Chondrocyte (in vitro differentiated cells): ENCODE data around the gene EXD2. TPM values are rescaled to one million over a fixed set of nuclear protein-coding genes. Genes with fewer than 3 reads are reported as not detected.

ENCODE experiments used
- DNase-seq: peaks from one replicate; pipeline ENCODE4 v3.0.0; 2021; ENCODE audit warnings: mixed read lengths, low spot score
- H3K27ac Mint-ChIP-seq: one replicate; pipeline ENCODE4 v1.8.0; 2021; ENCODE audit warnings: mild to moderate bottlenecking, moderate library complexity, mixed read lengths; ENCODE audit not compliant: unreplicated experiment
- H3K27me3 Mint-ChIP-seq: 2 replicates; pipeline ENCODE4 v1.8.0; 2021; ENCODE audit warnings: low read depth, mixed read lengths
- H3K36me3 Mint-ChIP-seq: 2 replicates; pipeline ENCODE4 v1.8.0; 2021; ENCODE audit warnings: low read depth, mixed read lengths
- H3K4me1 Mint-ChIP-seq: 2 replicates; pipeline ENCODE4 v1.8.0; 2021; ENCODE audit warnings: low read depth, mild to moderate bottlenecking, mixed read lengths
- H3K4me3 Mint-ChIP-seq: one replicate; pipeline ENCODE4 v1.8.0; 2021; ENCODE audit warnings: mild to moderate bottlenecking, moderate library complexity, mixed read lengths; ENCODE audit not compliant: unreplicated experiment
- H3K9me3 Mint-ChIP-seq: 2 replicates; pipeline ENCODE4 v1.8.0; 2021; ENCODE audit warnings: low read depth, mixed read lengths
- total RNA-seq: library from RNA; stranded (reverse); gene quantifications from 3 replicates; pipeline ENCODE4 v1.2.1, GENCODE V29; 2021
- TF ChIP-seq, protein P1 (sequence below): fragments of 200-600 bp; sonication (generic); IDR thresholded peaks from 2 replicates; pipeline ENCODE4 v1.5.0; 2021; ENCODE audit warnings: antibody characterized with exemption, mild to moderate bottlenecking, moderate library complexity

Gene EXD2
- total RNA-seq, 1 donor from 2014 or later: 27.0 TPM

DNA sequence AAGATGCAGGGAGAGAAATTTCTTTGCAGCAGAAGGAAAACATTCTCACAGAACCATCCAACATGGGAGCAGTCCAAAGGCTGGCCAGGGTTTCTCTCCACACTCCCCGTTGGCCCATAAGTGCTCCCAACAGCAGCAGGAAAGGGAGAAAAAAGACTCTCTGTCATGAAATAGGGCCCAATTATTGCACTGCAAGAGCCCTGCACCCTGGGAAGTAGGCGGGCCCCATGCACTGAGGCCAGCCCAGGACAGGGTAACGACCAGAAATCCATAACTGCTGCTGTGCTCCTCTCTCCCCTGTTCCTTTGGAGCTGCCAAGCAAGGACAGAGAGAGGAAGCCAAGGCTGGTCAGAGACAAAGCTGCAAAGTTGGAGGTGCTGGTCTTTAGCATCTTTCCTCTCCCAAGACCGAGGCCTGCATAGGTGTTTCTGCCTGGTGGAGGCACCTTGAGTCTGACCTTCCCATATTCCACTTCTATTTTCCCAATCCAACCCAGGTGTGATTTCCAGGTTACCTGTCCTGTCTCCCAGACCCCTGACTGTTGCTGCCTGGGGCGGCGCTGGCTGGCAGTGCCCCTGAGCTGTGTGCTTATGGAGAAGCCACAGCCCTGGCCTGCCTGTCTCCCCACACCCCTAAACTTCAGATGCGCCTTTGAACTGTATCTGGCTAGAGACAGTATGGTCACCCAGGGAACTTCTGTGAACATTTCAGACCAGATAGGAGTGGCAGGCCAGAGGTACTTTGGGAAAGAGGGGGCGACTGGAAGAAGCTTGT lies 75.5 kb downstream of the EXD2 start:
- Mint-ChIP-seq H3K9me3 (no peaks in the 10 kb centered on the region), H3K4me1 (peaks cover 43% of the 10 kb centered on the region), H3K27ac (peak overlapping the region; percentile 45), H3K36me3 (no peaks in the 10 kb centered on the region), H3K27me3 (no peaks in the 10 kb centered on the region), H3K4me3 (no peak overlapping the region)
- TF ChIP-seq, protein P1, sequence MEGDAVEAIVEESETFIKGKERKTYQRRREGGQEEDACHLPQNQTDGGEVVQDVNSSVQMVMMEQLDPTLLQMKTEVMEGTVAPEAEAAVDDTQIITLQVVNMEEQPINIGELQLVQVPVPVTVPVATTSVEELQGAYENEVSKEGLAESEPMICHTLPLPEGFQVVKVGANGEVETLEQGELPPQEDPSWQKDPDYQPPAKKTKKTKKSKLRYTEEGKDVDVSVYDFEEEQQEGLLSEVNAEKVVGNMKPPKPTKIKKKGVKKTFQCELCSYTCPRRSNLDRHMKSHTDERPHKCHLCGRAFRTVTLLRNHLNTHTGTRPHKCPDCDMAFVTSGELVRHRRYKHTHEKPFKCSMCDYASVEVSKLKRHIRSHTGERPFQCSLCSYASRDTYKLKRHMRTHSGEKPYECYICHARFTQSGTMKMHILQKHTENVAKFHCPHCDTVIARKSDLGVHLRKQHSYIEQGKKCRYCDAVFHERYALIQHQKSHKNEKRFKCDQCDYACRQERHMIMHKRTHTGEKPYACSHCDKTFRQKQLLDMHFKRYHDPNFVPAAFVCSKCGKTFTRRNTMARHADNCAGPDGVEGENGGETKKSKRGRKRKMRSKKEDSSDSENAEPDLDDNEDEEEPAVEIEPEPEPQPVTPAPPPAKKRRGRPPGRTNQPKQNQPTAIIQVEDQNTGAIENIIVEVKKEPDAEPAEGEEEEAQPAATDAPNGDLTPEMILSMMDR: no peak
- DNase-seq: no peak

DNA sequence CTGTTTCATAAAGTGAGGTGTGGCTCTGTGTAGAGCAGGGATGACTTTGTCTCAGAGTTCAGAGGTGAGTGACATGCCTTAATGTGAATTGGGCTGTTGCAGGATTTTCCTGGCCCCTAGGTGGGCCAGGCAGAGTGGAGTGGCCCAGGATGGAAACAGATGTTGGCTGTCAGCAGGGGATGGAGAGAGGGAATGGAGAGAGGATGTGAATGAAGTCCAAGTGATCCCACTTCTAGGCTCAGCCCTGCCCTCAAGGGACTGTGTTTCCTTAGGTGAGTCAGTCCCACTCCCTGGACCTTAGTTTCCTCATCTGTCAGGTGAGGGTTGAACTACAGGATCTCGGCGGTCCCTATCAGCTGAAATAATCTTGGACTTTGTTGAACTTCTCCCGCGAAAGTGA lies 76.2 kb downstream of the EXD2 start:
- TF ChIP-seq, protein P1: no peak
- Mint-ChIP-seq H3K9me3 (no peaks in the 10 kb centered on the region), H3K4me1 (peaks cover 36% of the 10 kb centered on the region), H3K4me3 (no peak overlapping the region), H3K27me3 (no peaks in the 10 kb centered on the region), H3K36me3 (no peaks in the 10 kb centered on the region), H3K27ac (peak overlapping the region; percentile 42)
- DNase-seq: no peak

- H3K27ac Mint-ChIP-seq: no peak overlapping the region
- H3K36me3 Mint-ChIP-seq: no peaks in the 10 kb centered on the region
- H3K4me1 Mint-ChIP-seq: peaks cover 30% of the 10 kb centered on the region
- H3K4me3 Mint-ChIP-seq: no peak overlapping the region
- no peaks in the 10 kb centered on the region for H3K27me3 Mint-ChIP-seq
- TF ChIP-seq, protein P1: no peak
- H3K9me3 Mint-ChIP-seq: no peaks in the 10 kb centered on the region
- no peak for DNase-seq
Measured at GRCh38 chr14:69268223-69268622, 76.9 kb downstream of the EXD2 start.

- Mint-ChIP-seq H3K9me3 (no peaks in the 10 kb centered on the region), H3K4me3 (no peak overlapping the region), H3K36me3 (no peaks in the 10 kb centered on the region), H3K4me1 (peaks cover 25% of the 10 kb centered on the region), H3K27me3 (no peaks in the 10 kb centered on the region), H3K27ac (no peak overlapping the region)
- no peak for DNase-seq
- TF ChIP-seq, protein P1: no peak
Measured at GRCh38 chr14:69268763-69269162, 77.5 kb downstream of the EXD2 start.

DNA sequence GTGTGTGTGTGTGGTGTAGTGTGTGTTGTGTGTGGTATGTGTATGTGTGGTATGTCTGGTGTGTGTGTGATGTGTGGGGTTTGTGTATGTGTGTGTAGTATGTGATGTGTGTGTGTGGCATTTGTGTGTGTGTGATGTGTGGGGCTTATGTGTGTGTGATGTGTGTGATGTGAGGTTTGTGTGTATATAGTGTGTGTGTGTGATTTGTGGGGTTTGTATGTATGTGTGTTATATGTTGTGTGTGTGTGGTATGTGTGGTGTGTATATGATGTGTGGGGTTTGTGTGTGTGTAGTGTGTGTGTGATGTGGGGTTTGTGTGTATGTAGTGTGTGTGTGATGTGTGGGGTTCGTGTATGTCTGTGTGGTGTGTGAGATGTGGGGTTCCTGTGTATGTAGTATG lies 78.1 kb downstream of the EXD2 start:
- Mint-ChIP-seq H3K9me3 (no peaks in the 10 kb centered on the region), H3K36me3 (no peaks in the 10 kb centered on the region), H3K27me3 (no peaks in the 10 kb centered on the region), H3K27ac (no peak overlapping the region), H3K4me1 (peaks cover 19% of the 10 kb centered on the region), H3K4me3 (no peak overlapping the region)
- no peak for DNase-seq
- TF ChIP-seq, protein P1: no peak
